Measurements from ENCODE around the gene POLE.

Gene POLE

GRCh38 chr12:132593938-132594358 is 93.2 kb downstream of the POLE start:
- no peak for DNase-seq (ENCODE audit: low read depth)

DNA sequence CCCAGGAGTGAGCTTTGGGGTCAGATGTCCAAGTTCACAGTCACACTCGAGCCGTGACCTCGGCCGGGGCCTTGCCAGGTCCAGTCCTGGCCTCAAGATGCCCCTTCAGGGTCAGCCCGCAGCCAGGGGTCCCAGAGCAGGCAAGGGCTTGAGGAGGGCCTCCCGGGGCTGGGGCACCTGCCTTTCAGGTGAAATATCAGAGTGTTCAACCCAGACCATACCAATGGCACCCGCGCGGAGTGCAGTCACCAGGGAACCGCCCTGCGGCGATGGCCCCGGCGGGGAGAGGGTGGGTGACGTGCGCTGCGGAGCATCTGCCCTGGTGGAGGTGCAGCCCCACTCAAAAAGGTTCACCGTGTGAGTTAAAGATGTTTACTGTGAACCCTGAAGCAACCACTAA is 93.6 kb downstream of the POLE start:
- no peak for DNase-seq (ENCODE audit: low read depth)

GRCh38 chr12:132593071-132593470 is 94.1 kb downstream of the POLE start:
- DNase-seq (ENCODE audit: low read depth), result no peak

- DNase-seq (ENCODE audit: low read depth), result no peak
Measured at GRCh38 chr12:132592282-132592970, 94.7 kb downstream of the POLE start.

DNA sequence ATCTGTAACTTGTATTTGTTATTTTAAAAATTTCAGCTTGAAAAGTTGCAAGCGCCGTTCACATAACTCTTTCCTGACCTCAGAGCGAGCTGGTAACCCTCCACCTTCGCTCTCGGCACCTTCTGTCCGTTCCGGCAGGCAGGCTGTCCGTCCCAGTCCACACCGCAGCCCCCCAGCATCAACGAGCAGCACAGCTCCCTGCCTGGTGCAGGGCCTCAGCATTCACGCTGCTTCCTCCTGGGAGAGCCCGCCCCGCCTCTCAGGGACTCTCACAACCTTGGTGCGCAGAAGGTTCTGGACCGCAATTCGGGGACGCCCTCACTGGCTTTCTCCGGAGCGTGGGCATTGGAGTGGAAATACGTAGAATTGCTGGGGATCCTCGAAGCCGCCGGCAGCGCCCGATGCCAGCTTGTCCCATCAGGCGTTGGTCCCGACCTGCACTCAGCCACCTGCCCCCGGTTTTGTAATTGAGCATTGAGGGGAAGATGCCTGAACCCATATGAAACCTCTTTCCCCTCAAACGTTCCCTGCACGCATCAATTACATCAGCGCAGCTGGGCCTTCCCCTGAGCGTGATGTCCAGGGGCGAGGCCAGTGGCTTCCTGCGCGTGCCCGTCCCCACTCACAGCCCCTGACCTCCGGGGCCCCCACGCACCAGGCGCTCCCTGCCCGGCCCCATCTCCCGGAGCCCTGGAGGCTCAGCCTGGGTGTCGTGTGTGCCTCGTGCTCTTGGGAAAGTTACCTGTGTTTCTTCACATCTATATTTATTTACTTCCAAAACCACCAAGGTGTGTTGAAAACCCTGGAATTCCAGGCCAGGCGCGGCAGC is 95.8 kb downstream of the POLE start:
- DNase-seq (ENCODE audit: low read depth), result no peak

GRCh38 chr12:132588821-132589669 is 98.1 kb downstream of the POLE start:
- no peak for DNase-seq (ENCODE audit: low read depth)

DNA sequence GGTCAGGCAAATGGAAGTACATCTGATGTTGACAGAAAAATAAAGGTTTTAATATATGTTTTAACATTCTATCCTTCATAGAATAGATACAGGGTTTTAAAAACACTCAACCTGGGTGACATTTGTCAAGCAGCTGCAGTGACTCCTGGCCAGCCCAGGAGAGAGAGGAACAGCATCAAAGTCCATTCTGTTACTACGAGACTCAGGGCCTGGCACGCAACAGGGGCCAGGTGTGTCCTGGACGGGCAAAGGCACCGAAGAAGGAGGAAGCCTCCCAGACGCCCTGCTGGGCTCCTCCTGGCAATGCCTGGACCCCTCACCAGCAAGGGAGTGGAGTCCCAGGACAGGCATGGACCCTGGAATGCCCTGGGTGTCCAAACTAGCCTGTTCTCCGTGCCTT is 98.8 kb downstream of the POLE start:
- no peak for DNase-seq (ENCODE audit: low read depth)

DNA sequence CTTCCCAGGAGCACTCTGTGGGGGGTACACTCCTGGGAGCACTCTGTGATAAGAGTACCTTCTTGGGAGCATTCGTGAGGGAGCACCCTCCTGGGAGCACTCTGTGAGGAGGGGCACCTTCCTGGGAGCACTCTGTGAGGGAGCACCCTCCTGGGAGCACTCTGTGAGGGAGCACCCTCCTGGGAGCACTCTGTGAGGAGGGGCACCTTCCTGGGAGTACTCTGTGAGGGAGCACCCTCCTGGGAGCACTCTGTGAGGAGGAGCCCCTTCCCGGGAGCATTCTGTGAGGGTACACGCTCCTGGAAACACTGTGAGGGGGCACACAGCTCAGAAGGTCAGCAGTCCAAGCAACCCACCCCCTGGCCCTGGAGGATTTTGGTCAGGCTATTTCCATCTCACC is 99.4 kb downstream of the POLE start:
- no peak for DNase-seq (ENCODE audit: low read depth)

- DNase-seq (ENCODE audit: low read depth), result no peak
Measured at GRCh38 chr12:132586929-132587328, 100.2 kb downstream of the POLE start.

DNA sequence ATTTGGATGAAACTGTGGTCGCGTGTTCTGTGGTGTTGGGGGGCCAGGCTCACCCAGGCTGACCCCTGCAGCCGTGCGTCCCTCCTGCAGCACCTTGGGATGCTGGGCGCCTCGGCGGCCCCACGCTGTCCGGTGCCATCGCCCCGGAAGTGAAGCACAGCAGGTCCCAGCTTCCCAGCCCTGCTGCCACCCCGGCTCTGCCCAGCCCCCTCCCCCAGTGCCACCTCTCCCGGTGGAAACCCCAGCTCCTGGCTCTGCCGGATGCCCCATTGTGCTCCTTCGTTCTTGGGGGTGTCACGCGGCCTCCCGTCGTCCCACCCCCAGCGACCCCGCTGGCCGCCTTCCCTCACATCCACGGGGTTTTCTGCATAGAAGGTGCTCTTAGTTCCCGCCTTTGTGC is 102.0 kb downstream of the POLE start:
- no peak for DNase-seq (ENCODE audit: low read depth)

DNA sequence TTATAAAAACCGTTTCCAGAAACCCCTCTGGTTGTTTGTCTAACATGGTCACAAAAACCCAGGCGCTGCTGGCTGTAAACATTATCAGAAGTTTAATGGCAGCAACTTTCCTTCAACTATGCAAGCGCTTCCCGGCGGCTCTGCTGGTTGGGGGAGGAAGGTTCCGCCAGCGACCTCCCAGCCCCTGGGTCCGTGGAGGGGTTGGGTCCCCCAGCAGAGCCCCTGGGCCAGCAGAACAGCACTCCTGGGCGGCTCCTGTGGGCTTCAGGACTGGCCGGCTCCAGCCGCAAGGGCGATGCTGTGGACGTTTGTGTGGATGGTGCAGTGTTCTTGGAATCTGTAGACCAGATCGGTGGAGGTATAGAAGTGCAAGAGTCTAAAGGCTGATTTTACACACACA is 102.7 kb downstream of the POLE start:
- no peak for DNase-seq (ENCODE audit: low read depth)

DNA sequence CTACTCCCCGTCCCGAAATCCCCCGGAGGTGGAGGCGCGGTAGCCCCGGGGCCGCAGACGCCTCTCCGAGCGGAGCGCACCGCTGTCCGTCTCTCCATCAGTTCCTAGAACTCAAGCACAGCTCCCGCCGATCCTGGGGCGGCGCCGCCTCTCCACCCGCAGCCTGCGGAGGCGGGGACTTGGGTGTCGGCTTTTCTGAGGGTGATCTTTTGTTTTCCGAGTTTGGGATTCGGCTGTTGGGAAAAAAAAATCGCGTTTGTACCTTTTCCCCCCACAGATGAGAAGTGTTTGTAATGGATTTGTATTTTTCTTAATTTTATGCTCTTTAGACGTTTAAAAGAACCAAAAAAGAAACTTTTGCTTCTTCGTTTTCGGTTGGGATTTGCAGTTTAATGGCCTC is 103.4 kb downstream of the POLE start:
- no peak for DNase-seq (ENCODE audit: low read depth)

- no peak for DNase-seq (ENCODE audit: low read depth)
Measured at GRCh38 chr12:132583411-132583710, 103.8 kb downstream of the POLE start.

DNA sequence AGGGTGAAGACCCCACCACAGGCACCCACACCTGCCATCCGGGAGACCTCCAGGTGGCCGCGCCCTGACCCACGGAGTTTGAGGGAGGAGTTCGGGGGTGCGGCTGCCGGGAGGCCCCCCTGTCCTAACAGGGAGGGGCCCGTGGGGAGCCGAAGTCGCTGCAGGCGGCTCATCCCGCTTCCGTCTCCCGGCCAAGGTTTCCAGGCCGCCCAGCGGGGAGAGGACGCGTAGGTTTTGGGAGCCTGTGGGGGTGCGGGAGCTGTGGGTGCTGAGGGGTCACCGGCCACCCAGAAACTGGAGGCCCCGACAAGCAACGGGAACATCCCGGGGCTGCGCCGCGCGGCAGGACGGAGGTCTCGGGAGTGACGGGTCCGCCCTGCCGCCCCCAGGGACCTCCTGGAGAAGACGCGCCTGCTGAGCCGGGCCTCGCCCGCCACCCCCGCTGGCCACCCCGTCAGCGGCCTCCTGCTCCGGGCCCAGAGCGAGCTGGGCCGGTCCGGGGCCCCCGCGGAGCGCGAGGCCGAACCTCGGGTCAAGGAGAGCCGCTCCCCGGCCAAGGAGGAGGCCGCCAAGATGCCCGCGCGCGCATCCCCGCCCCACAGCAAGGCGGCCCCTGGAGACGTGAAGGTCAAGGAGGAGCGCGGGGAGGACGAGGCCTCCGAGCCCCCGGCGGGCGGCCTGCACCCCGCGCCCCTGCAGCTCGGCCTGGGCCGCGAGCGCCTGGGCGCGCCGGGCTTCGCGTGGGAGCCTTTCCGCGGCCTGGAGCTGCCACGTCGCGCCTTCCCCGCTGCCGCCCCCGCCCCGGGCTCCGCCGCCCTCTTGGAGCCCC is 104.3 kb downstream of the POLE start:
- no peak for DNase-seq (ENCODE audit: low read depth)

GRCh38 chr12:132582058-132582420 is 105.1 kb downstream of the POLE start:
- no peak for DNase-seq (ENCODE audit: low read depth)

DNA sequence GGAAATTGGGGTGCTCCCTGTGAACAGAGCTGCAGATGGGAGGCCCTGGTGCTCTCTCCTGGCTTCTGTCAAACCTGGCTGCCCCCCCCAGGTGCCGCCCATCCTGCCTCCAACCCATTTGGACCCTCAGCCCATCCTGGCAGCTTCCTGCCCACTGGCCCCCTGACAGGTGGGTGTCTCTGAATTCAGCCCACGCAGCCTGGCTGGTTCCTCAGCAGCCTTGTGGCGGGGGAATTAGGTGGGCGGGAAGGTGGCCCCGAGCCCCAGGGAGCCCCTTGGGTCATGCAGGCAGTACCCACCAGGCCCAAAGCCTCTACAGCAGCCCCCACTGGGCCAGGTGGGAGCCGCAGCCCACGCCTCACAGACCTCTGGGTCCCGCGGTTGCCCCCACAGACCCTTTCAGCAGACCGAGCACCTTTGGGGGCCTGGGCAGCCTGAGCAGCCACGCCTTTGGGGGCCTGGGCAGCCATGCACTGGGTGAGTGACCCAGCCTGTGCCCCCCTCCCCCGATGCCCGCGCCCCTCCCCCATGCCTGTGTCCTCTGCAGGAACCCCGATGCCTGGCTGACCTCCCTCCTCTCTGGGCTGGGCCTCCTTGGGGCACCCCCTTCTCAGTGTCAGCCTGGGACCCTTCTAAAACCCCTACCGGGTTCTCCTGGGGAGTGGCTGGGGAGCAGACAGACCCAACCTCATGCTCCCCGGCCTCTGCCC is 105.6 kb downstream of the POLE start:
- DNase-seq (ENCODE audit: low read depth), result no peak

- no peak for DNase-seq (ENCODE audit: low read depth)
Measured at GRCh38 chr12:132580701-132581292, 106.3 kb downstream of the POLE start.

- DNase-seq (ENCODE audit: low read depth), result no peak
Measured at GRCh38 chr12:132579744-132580143, 107.4 kb downstream of the POLE start.

DNA sequence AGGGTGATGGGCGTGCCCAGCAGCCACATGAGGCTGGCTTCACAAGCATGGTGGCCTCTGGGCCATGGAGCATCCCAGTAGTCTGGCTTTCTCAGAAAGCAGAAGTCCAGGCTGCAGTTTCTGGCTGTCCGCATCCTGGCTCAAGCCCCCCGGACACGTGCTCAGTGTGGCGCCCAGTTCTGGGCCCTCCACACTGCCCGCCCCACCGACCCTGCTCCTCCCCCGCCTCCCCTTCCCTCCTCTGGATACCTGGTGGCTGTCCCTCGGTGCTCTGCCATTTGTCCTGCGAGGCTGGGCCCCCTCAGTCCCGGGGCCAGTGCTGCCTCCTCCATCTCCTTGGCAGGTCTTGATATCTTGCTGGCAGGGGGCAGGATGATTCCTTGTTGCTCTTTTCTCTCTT is 108.3 kb downstream of the POLE start:
- DNase-seq (ENCODE audit: low read depth), result no peak

- DNase-seq (ENCODE audit: low read depth), result no peak
Measured at GRCh38 chr12:132578118-132578517, 109.0 kb downstream of the POLE start.
